HG03432 (cell line): ENCODE results near the gene HOXD9.

ENCODE experiments used
- ATAC-seq: cut with Tn5 transposase; IDR thresholded peaks from one replicate; pipeline ENCODE4 v1.9.1; 2021; ENCODE audit warnings: mild to moderate bottlenecking, moderate library complexity; ENCODE audit not compliant: unreplicated experiment

The HOXD9 gene

DNA sequence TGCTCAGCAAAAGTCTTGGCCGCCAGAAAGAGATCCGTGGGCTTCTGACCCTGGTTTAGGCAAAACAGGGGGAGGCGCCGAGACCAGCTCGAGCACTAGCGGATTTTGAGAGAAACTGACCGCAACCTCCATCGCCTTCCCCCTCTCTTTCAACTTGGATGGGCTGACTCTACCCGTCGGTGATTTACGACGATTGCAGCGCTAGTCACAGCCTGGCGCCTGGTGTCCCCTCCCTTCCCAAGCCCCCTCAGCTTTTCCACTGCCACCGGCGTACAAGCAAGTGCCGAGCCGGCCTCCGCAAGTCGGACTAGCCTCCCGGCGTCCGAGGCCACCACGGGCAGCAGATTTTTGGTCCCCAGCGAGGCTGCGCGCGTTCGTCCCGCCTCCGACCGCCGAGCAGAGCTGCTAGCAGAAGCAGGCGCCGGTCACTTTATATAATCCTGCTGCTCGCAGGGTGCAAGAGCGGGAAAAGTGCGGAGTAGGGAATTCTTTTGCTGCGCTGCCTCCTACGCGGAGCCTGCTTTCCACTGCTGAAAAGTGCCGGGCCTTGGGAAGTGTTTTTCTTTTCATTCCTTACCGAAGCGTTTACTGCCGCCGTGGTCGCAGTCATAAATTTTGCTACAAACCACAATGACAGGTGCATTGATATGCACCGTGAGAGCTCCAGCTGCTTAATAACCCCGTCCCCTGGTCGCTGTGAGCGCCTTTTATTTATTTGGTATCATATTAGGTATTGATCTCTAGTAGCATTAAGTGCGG is 42.3 kb downstream of the HOXD9 start:
- ATAC-seq = no peak

DNA sequence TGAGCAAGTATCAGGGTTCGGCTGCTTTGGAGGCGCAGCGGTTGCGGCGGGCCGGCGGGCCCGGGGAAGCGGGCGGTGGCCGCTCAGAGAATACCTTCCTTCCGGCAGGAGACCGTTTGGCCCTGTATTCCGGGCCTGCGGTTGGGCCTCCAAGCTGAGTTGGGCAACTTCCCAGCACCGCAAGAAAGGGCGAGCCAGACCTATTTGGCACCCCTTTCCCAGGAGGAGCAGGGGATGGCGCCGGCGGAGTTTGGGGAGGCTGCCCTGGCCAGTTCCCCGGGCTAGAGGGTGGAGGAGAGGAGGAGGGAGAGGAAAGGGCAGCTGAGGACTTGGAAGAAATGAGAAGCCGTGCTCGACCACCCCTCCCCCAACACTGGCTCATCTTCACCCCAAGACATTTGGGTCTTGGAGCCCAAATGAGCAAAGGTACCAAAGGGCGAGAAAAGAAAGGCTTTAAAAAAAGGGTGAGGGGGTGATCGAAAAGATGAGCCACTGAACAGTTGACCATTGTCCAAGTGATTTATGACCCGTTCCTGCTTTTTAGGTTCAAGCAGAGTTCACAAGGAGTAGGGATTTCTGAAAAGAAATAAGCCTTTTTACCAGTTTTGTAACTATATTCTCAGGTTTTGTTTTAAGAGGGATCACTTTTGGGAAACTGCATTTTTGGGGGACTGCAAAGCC is 43.0 kb downstream of the HOXD9 start:
- ATAC-seq = no peak

DNA sequence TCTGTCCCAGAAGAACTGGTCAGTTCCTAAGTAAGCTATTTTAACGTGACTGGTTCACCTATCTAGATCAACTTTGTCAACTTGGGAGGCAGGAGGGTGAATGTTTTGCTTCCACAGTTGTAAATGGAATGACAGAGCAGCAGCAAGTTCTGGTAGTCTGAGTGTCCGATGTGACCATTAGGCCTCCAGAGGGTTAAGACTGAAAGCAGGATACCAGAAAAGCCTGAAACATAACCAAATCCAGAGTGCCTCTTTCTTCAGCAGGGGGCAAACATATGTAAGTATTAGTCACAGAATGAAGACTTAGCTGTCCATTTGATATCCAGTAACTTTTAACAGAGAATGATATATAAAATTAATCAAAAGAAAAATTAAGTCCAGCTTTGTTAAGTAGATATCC is 43.8 kb downstream of the HOXD9 start:
- no peak for ATAC-seq

DNA sequence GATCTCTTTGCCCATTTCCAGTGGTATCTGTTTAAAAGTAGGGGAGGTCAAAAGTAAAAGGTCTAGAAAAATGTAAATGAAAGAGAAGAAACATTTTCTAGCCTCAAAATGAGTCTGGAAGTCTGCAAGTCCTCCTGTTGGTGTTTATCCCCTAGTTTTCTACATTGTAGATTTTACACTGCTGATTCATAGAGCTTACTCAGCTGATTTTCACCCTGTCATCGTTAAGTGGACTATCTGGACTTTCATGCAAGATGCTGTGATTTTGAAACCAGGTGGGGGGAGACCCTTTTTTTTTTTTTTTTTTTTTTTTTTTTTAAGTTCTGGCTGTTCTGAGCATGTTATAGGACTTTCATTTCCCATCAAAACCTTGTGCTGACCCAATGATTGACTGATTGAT is 44.9 kb downstream of the HOXD9 start:
- ATAC-seq = no peak

DNA sequence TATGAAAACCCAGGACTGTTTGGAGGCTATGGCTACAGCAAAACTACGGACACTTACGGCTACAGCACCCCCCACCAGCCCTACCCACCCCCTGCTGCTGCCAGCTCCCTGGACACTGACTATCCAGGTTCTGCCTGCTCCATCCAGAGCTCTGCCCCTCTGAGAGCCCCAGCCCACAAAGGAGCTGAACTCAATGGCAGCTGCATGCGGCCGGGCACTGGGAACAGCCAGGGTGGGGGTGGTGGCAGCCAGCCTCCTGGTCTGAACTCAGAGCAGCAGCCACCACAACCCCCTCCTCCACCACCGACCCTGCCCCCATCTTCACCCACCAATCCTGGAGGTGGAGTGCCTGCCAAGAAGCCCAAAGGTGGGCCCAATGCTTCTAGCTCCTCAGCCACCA is 46.7 kb downstream of the HOXD9 start:
- ATAC-seq = no peak

DNA sequence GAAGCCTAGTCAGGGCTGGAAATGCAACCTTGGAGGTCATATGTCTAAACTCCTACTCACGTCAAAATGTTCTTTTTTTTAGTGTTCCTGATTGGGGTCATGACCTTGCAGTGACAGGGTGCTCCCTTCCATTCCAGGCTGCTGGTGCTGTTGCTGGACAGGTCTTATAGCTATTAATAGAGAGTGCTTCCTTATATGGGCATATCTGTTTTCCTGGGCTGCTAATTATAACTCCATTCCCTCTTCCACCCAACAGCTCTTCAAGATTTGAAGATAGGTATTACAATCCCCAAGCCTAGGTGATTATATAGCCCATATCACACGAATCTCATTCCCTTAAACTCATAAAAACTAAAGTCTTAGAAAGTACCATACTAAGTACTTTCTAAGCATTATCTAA is 47.2 kb downstream of the HOXD9 start:
- no peak for ATAC-seq

DNA sequence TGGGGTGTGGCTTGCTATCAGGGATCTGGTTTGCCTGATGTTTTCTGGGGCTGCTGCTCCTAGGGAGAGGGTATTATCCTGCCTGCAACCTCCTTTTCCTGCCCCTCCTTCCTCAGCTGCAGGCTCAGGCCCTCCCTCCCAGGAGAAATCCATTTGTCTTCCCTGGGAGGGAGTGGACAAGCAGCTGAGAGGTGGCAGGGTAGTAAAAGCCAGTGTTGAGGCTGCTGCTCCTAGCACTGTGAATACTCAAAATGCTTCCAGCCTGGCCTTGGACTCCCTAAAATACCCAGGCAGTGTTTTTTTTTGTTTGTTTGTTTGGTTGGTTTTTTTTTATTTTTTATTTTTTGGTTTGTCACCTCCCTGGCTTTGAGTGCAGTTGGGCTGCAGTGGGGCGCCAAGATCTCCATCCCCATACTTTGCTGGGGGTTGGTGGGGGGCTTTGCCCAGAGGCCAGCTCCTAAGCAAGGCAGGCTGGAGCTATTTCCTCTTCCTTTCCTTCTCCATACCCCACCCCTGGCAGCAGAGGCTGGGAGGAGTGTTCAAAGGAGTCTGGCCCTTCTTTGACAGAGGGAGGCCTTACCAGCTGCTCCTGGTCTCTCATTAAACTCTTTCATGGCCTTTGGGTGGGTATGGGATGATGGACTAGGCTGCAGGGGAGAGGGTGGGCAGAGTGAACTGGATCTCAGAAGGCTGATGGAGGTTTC is 48.2 kb downstream of the HOXD9 start:
- ATAC-seq = no peak

DNA sequence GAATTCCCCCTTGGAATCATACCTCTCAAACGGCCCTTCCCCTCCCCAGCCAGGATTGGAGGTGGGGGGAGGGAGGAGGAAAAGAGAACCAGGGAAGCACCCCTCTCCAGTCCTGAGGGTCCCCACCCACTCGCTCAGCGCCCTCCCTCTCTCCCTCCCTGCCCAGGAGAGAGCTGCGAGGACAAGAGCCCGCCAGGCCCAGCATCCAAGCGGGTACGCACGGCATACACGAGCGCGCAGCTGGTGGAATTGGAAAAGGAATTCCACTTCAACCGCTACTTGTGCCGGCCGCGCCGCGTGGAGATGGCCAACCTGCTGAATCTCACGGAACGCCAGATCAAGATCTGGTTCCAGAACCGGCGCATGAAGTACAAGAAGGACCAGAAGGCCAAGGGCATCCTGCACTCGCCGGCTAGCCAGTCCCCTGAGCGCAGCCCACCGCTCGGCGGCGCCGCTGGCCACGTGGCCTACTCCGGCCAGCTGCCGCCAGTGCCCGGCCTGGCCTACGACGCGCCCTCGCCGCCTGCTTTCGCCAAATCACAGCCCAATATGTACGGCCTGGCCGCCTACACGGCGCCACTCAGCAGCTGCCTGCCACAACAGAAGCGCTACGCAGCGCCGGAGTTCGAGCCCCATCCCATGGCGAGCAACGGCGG is 49.0 kb downstream of the HOXD9 start:
- ATAC-seq = no peak

DNA sequence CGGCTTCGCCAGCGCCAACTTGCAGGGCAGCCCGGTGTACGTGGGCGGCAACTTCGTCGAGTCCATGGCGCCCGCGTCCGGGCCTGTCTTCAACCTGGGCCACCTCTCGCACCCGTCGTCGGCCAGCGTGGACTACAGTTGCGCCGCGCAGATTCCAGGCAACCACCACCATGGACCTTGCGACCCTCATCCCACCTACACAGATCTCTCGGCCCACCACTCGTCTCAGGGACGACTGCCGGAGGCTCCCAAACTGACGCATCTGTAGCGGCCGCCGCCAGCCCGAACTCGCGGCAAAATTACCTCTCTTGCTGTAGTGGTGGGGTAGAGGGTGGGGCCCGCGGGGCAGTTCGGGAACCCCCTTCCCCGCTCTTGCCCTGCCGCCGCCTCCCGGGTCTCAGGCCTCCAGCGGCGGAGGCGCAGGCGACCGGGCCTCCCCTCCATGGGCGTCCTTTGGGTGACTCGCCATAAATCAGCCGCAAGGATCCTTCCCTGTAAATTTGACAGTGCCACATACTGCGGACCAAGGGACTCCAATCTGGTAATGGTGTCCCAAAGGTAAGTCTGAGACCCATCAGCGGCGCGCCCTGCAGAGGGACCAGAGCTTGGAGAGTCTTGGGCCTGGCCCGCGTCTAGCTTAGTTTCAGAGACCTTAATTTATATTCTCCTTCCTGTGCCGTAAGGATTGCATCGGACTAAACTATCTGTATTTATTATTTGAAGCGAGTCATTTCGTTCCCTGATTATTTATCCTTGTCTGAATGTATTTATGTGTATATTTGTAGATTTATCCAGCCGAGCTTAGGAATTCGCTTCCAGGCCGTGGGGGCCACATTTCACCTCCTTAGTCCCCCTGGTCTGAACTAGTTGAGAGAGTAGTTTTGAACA is 49.7 kb downstream of the HOXD9 start:
- ATAC-seq = no peak

DNA sequence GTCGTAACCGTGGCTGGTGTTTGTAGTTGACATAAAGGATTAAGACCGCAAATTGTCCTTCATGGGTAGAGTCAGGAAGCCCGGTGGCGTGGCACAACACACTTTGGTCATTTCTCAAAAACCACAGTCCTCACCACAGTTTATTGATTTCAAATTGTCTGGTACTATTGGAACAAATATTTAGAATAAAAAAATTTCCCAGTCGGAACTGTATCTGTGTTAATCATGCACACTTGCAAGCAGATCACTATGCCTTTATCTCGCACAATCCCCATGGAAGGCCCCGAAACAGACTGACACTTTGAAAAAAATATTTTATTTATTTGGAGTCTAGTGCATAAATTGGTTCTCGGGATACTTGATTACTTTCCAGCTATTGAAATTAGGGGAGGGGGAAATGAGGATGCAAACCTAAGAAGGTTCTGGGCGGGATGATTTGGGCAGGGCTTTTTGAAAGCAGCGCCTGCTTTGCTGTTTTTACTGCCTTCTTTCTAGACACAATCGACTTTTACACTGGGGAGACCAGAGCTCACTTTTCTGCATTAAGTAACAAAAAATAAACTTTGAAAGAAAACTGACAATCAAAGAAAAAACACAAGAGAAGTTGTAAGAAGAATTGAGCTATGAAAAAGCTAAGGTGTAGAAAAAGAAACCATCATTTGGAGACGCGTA is 50.5 kb downstream of the HOXD9 start:
- no peak for ATAC-seq

DNA sequence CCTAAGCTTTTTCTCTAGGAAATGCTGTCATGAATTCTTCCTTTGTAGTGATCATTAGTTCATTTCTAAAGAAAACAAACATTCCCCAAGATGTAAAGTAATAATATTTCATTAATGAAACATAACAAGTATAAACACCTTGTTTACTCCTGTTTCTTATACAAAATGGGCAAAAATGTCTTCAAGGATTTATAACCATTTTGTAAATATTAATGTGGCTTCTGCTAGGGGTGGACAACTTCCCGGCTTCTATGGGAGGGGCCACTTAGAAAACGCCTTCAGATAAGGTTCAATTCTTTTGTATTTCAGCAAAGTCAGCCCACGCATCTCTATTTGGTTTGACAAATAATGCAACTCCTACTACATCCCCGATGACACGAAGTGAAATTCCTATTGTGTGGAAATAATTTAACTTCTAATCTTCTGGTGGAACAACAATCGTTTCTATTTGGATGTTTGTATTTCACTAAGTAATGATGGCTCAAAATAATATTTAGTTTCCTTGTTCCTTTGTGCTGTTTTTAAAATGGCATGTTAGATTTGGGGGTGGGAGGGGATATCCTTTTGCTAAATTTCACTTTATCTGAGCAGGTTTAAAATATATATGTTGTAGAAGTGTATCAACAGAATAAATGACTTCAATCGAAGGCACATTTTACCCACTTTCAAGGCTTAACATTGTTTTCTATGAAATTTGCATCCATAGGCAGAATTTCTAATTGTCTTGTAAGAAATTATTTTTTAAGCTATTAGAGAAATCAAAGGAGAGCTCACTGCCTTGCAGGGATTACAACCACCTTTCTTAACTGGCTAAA is 51.3 kb downstream of the HOXD9 start:
- no peak for ATAC-seq

DNA sequence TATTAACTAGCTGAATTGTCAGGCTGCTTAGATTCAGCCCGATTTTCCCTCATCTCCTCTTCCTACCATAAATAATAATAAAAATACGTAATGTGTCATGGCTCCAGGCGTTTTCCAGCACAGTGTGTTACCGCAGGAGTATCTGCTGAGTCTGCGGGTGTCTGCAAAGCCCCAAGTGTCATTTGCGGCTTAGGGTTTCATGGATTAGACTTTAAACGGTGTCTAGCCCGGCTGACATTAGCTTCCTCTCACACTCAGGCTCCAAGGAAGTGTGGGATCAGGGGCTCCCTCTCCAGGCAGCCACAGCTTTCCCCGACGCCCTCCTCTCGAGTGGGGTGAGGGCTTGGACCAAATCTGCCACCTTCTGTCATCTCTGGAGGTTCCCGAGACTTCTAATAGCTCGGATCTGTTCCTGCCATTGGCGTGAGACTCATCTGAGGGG is 51.9 kb downstream of the HOXD9 start:
- ATAC-seq = no peak
